OCI-LY3 (cell line): ENCODE results near the gene AKAP7.

ENCODE experiments used
- H2AFZ ChIP-seq: fragments of 200-600, 300-600 bp; shearing (Covaris generic); 2 replicates; pipeline ENCODE4 v1.6.0; 2014; ENCODE audit warnings: antibody characterized with exemption, low read depth, low read length
- H3K27ac ChIP-seq: fragments of 200-600, 300-600 bp; sonication (generic); 2 replicates; pipeline ENCODE4 v1.5.1; 2014; ENCODE audit warnings: mild to moderate bottlenecking, low read length, moderate library complexity, mixed read lengths
- H3K27me3 ChIP-seq: fragments of 200-600, 300-600 bp; sonication (generic); 2 replicates; pipeline ENCODE4 v1.6.1; 2014; ENCODE audit warnings: low read depth, low read length, mixed read lengths
- H3K36me3 ChIP-seq: fragments of 200-600, 300-600 bp; sonication (generic); replicated peaks from 2 replicates; pipeline ENCODE3; 2014; ENCODE audit warnings: low read depth, low read length, mixed read lengths
- H3K4me1 ChIP-seq: fragments of 300-600, 200-600 bp; sonication (generic); 2 replicates; pipeline ENCODE4 v1.6.1; 2014; ENCODE audit warnings: low read length, mixed read lengths
- H3K4me2 ChIP-seq: fragments of 200-600, 300-600 bp; sonication (generic); 2 replicates; pipeline ENCODE4 v1.6.1; 2014; ENCODE audit warnings: low read length, mixed read lengths
- H3K4me3 ChIP-seq: fragments of 300-600, 200-600 bp; sonication (generic); 2 replicates; pipeline ENCODE4 v1.5.1; 2014; ENCODE audit warnings: antibody characterized with exemption, mild to moderate bottlenecking, low read length, moderate library complexity
- H3K79me2 ChIP-seq: fragments of 300-600, 200-600 bp; shearing (Covaris generic); 2 replicates; pipeline ENCODE4 v1.6.1; 2014; ENCODE audit warnings: mild to moderate bottlenecking, low read length, mixed read lengths
- H3K9ac ChIP-seq: fragments of 300-600, 200-600 bp; shearing (Covaris generic); 2 replicates; pipeline ENCODE4 v1.6.0; 2014; ENCODE audit warnings: mild to moderate bottlenecking, low read length, moderate library complexity
- H3K9me3 ChIP-seq: fragments of 200-600, 300-600 bp; shearing (Covaris generic); 2 replicates; pipeline ENCODE4 v1.6.1; 2014; ENCODE audit warnings: low read length, mixed read lengths; ENCODE audit not compliant: insufficient read depth
- H4K20me1 ChIP-seq: fragments of 200-600, 300-600 bp; sonication (generic); 2 replicates; pipeline ENCODE4 v1.6.1; 2016; ENCODE audit warnings: low read length, mixed read lengths; ENCODE audit not compliant: insufficient read depth
- EZH2phosphoT487 ChIP-seq: fragments of 200-600 bp; shearing (Covaris generic); IDR thresholded peaks from 2 replicates; pipeline ENCODE4 v1.6.1; 2018; ENCODE audit warnings: antibody characterized with exemption, mixed run types, low read depth
- TF ChIP-seq, protein P1 (sequence below): fragments of 200-600, 300-600 bp; sonication (generic); IDR thresholded peaks from 2 replicates; pipeline ENCODE4 v1.5.1; 2014; ENCODE audit warnings: antibody characterized with exemption, low read length, low read depth

The AKAP7 gene

DNA sequence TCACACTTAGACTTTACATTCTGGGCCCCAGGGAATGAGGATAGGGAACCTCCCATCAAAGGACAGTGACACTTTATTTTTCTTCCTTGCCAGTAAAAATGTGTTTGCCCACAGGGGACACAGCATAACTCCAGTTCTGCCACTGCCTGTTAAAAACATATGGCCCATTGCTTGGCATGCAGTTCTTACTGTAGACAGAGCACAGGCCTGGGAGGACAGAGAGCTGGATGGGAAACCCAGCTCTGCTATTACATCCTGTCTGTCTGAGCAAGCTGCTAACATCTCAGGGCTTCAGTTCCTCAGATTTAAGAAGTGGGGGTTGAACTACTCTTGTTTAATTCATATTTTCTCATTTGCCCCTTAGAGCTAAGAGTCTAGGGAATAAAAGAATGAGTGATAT, 120.2 kb downstream of the AKAP7 start:
- Histone ChIP-seq H2AFZ (no peak overlapping the region), H4K20me1 (no peaks in the 10 kb centered on the region), H3K4me1 (no peaks in the 10 kb centered on the region), H3K9ac (no peak overlapping the region), H3K27ac (no peak overlapping the region), H3K36me3 (no peaks in the 10 kb centered on the region), H3K9me3 (no peaks in the 10 kb centered on the region), H3K27me3 (no peaks in the 10 kb centered on the region), H3K4me2 (no peak overlapping the region), H3K79me2 (no peaks in the 10 kb centered on the region), H3K4me3 (no peak overlapping the region)
- no peak for TF ChIP-seq EZH2phosphoT487
- TF ChIP-seq, protein P1, sequence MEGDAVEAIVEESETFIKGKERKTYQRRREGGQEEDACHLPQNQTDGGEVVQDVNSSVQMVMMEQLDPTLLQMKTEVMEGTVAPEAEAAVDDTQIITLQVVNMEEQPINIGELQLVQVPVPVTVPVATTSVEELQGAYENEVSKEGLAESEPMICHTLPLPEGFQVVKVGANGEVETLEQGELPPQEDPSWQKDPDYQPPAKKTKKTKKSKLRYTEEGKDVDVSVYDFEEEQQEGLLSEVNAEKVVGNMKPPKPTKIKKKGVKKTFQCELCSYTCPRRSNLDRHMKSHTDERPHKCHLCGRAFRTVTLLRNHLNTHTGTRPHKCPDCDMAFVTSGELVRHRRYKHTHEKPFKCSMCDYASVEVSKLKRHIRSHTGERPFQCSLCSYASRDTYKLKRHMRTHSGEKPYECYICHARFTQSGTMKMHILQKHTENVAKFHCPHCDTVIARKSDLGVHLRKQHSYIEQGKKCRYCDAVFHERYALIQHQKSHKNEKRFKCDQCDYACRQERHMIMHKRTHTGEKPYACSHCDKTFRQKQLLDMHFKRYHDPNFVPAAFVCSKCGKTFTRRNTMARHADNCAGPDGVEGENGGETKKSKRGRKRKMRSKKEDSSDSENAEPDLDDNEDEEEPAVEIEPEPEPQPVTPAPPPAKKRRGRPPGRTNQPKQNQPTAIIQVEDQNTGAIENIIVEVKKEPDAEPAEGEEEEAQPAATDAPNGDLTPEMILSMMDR, result no peak

DNA sequence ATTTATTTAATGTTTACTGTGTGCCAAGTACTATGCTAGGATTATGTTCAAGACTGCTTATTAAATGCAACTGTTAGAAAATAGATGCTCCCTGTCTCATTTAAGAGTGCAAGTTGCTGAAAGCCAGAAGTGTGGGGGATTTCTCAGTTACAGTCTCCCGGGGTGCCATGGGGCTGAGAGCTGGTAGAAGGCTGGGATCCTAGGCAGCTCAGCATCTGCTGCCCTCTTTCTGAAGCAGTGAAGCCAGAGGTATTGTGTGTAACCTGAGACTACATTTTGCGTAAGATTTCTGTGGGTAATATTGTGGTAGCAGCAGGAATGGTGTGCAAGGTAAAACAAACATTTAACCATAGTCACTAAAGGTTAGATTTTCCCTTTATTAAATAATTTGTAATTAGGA, 120.6 kb downstream of the AKAP7 start:
- H3K4me2 ChIP-seq, result no peak overlapping the region
- H3K27ac ChIP-seq, result no peak overlapping the region
- no peaks in the 10 kb centered on the region for H3K36me3 ChIP-seq
- no peak overlapping the region for H3K9ac ChIP-seq
- TF ChIP-seq, protein P1, result no peak
- no peak for TF ChIP-seq EZH2phosphoT487
- H4K20me1 ChIP-seq, result no peaks in the 10 kb centered on the region
- H3K4me1 ChIP-seq, result no peaks in the 10 kb centered on the region
- no peak overlapping the region for H2AFZ ChIP-seq
- no peaks in the 10 kb centered on the region for H3K79me2 ChIP-seq
- H3K4me3 ChIP-seq, result no peak overlapping the region
- H3K27me3 ChIP-seq, result no peaks in the 10 kb centered on the region
- no peaks in the 10 kb centered on the region for H3K9me3 ChIP-seq

DNA sequence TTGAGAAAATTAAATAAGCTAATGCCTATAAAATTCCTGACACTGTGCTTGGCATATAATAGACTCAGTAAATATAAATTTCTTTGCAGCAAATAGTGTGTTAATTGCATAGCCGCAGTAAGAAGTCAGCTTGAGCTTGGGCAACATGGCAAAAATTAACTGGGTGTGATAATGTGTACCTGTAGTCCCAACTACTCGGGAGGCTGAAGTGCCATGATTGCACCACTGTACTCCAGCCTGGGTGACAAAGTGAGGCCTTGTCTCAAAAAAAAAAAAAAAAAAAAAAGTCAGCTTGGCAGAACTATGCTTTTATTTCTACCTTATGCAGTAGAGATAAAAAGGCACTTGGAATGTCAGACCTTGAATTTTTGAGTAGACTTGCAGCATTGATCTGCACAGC, 121.8 kb downstream of the AKAP7 start:
- Histone ChIP-seq H3K27ac (no peak overlapping the region), H3K4me1 (no peaks in the 10 kb centered on the region), H3K4me2 (no peak overlapping the region), H3K4me3 (no peak overlapping the region), H3K9me3 (no peaks in the 10 kb centered on the region), H3K9ac (no peak overlapping the region), H3K36me3 (no peaks in the 10 kb centered on the region), H3K27me3 (no peaks in the 10 kb centered on the region), H3K79me2 (no peaks in the 10 kb centered on the region), H2AFZ (no peak overlapping the region), H4K20me1 (no peaks in the 10 kb centered on the region)
- no peak for TF ChIP-seq EZH2phosphoT487
- TF ChIP-seq, protein P1, result no peak

DNA sequence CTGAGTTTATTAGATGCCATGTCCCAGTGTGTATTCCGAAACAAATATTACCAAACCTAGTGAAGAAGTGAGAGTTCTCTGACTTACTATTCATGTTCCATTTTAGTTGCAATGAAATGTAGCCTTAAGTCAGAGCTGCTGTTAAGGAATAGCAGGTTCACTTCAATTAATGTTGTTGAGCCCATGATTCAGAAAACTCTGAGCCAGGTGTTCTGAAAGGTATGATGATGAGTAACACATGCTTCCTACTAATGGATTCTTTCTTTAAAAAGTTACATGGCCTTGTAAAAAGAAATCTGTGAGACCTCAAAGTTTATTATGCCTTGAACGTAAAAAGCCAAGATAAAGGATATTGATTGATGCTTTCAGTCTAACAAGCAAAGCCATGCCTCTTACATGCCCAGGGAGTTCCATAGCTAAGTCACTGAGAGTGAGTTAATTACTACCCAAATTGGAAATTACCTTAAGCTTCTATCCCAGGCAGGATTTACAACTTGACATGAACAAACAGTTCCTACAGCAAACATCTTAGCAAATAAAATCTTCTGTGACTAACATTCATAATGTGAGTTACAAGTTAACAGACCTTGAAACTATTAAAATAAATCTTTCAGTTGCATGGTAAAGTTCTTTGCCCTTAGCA, 122.9 kb downstream of the AKAP7 start:
- Histone ChIP-seq H4K20me1 (no peaks in the 10 kb centered on the region), H3K9ac (no peak overlapping the region), H3K9me3 (no peaks in the 10 kb centered on the region), H2AFZ (no peak overlapping the region), H3K27ac (no peak overlapping the region), H3K36me3 (no peaks in the 10 kb centered on the region), H3K4me1 (no peaks in the 10 kb centered on the region), H3K27me3 (no peaks in the 10 kb centered on the region), H3K79me2 (no peaks in the 10 kb centered on the region), H3K4me3 (no peak overlapping the region), H3K4me2 (no peak overlapping the region)
- TF ChIP-seq EZH2phosphoT487, result no peak
- TF ChIP-seq, protein P1, result no peak
